ENCODE data around the gene SUCO.

Gene SUCO

GRCh38 chr1:172517545-172517944 is 15.4 kb upstream of the SUCO start:
- no peak for DNase-seq

GRCh38 chr1:172529304-172529703 is 3.6 kb upstream of the SUCO start:
- no peak for DNase-seq

- DNase-seq, result no peak
These were observed 3.0 kb upstream of the SUCO start for GRCh38 chr1:172530000-172530399.

GRCh38 chr1:172531412-172532182 is 1.4 kb upstream of the SUCO start:
- DNase-seq, result no peak

- peak; percentile 88 for DNase-seq
These were observed 709 bp upstream of the SUCO start for GRCh38 chr1:172532183-172532699.

- peak; percentile 43 for DNase-seq
These were observed 682 bp downstream of the SUCO start for GRCh38 chr1:172533513-172534151.

- no peak for DNase-seq
These were observed 3.3 kb downstream of the SUCO start for GRCh38 chr1:172536256-172536655.

GRCh38 chr1:172537366-172537765 is 4.4 kb downstream of the SUCO start:
- no peak for DNase-seq

GRCh38 chr1:172537827-172538391 is 5.0 kb downstream of the SUCO start:
- no peak for DNase-seq

- DNase-seq, result no peak
These were observed 7.7 kb downstream of the SUCO start for GRCh38 chr1:172540635-172541034.

GRCh38 chr1:172544481-172545104 is 11.6 kb downstream of the SUCO start:
- no peak for DNase-seq

- no peak for DNase-seq
These were observed 12.6 kb downstream of the SUCO start for GRCh38 chr1:172545396-172546004.

- DNase-seq, result no peak
These were observed 14.1 kb downstream of the SUCO start for GRCh38 chr1:172547071-172547470.

GRCh38 chr1:172549621-172550280 is 16.8 kb downstream of the SUCO start:
- DNase-seq, result no peak

- no peak for DNase-seq
These were observed 18.3 kb downstream of the SUCO start for GRCh38 chr1:172551279-172551678.

- DNase-seq, result no peak
These were observed 22.0 kb downstream of the SUCO start for GRCh38 chr1:172554915-172555314.

- DNase-seq, result no peak
These were observed 23.5 kb downstream of the SUCO start for GRCh38 chr1:172556461-172556860.

GRCh38 chr1:172557270-172557669 is 24.3 kb downstream of the SUCO start:
- no peak for DNase-seq

- no peak for DNase-seq
These were observed 26.7 kb downstream of the SUCO start for GRCh38 chr1:172559572-172560210.

GRCh38 chr1:172561252-172561651 is 28.3 kb downstream of the SUCO start:
- DNase-seq, result no peak

- DNase-seq, result no peak
These were observed 33.4 kb downstream of the SUCO start for GRCh38 chr1:172566196-172566997.
